ENCODE results near the gene GMIP. TPM values are rescaled to one million over a fixed set of nuclear protein-coding genes. Genes with fewer than 3 reads are reported as not detected.
A peak's percentile ranks its signal among the peaks of the same experiment; 100 is the strongest.
"Not testable (repeated sequence)": the region's sequence is repeated elsewhere in the genome, so short reads cannot be mapped to it uniquely, and the experiment has no call there.

The GMIP gene
- total RNA-seq, 2 experiments from 2014 or later = 128 to 135 TPM

GRCh38 chr19:19668230-19669012 lies 25.0 kb upstream of the GMIP start, which contains the start of gene ZNF101:
Gene ZNF101 (plus strand): TSS chr19:19668839. CDS start chr19:19668964, 125 bp downstream.
- DNase-seq (peak; percentile 94), ATAC-seq (ENCODE audit: low read depth) (peak; percentile 74)
- Mint-ChIP-seq H3K4me1 (peaks cover 20% of the 10 kb centered on the region), H3K27ac (peak within 1 kb of the TSS; percentile 98), H3K36me3 (peaks cover 48% of the 10 kb centered on the region), H3K9me3 (peaks cover 7% of the 10 kb centered on the region), H3K27me3 (no peaks in the 10 kb centered on the region), H3K4me3 (peak within 1 kb of the TSS; percentile 87)
- POLR2A ChIA-PET = interaction anchor here (0.6 to 4.2 kb wide), 29 partner anchors 11 to 1352 kb away, joined by 3 to 50 read pairs (median 5); partner anchors contain the start of genes GMIP, NDUFA13, PBX4 and TSSK6

DNA sequence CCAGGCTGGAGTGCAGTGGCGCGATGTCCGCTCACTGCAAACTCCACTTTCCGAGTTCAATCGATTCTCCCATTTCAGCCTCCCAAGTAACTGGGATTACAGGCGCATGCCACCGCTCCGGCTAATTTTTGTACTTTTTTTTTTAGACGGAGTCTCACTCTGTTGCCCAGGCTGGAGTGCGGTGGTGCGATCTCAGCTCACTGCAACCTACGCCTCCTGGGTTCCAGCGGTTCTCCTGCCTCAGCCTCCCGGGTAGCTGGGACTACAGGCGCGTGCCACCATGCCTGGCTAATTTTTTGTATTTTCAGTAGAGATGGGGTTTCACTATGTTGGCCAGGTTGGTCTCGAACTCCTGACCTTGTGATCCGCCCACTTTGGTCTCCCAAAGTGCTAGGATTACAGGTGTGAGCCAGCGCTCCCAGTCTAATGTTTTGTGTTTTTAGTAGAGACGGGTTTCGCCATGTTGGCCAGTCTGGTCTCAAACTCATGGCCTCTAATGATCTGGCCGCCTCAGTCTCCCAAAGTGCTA lies 22.0 kb upstream of the GMIP start:
- peak overlapping the region; percentile 19 for H3K4me3 Mint-ChIP-seq
- ATAC-seq (ENCODE audit: low read depth); H3K27me3 Mint-ChIP-seq; H3K9me3 Mint-ChIP-seq; DNase-seq; POLR2A ChIA-PET; H3K27ac Mint-ChIP-seq: not testable (repeated sequence)
- peaks cover 32% of the 10 kb centered on the region for H3K4me1 Mint-ChIP-seq
- peaks cover 39% of the 10 kb centered on the region for H3K36me3 Mint-ChIP-seq

DNA sequence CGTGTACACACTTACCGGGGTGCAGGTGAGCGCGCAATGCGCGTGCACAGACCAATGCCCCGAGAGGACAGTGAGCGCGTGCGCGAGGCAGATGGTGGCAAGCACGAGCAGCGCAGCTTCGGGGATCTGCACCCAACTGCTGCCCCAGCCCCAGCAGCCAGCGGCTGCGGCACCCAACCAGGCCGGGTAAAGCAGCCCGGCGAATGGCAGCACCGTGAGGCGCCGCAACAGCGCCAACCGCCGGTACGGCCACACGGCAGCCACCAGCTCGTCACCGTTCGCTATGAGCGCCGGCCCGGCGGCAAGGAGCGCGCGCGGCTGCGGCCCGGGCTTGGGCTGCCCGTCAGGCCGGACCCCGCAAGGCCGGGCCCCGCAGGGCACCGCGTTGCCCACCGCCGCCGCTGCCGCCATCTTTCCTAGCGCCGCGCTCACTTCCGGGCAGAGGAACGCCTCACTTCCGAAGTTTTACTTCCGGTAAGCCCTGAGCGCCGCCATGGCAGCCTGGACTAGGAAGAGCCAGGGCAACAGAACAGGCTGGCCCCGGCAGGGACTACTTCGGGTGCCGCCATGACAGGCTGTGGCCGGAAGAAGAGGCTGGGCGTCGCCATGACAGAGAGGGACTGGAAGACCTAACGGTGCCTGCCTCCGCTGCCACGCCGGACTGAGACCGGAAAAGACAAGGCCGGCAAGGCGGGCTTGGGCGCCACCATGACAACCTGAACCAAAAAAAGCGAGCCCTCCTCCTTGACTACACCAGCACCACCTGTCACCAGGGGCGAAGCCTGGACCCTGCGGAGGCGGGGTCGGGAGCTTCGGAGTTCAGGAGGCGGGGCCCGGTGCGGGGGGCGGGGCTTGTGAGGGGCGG lies 20.0 kb upstream of the GMIP start, which contains the start of gene ATP13A1:
TSS of gene ATP13A1 (minus strand) at position 421 of the 865 bp plus-strand sequence. CDS start at position 411, 10 bp downstream.
- peaks cover 32% of the 10 kb centered on the region for H3K36me3 Mint-ChIP-seq
- H3K4me3 Mint-ChIP-seq = peak within 1 kb of the TSS; percentile 93
- peak within 1 kb of the TSS; percentile 98 for H3K27ac Mint-ChIP-seq
- ATAC-seq (ENCODE audit: low read depth) (peak; percentile 79), DNase-seq (peak; percentile 92)
- POLR2A ChIA-PET = interaction anchor here (0.5 to 3.0 kb wide), 22 partner anchors 10 to 901 kb away, joined by 3 to 17 read pairs (median 4); partner anchors contain the start of genes LPAR2, NDUFA13, PBX4 and ZNF14
- H3K9me3 Mint-ChIP-seq = no peaks in the 10 kb centered on the region
- H3K27me3 Mint-ChIP-seq = no peaks in the 10 kb centered on the region
- peaks cover 26% of the 10 kb centered on the region for H3K4me1 Mint-ChIP-seq

- DNase-seq (no peak), ATAC-seq (ENCODE audit: low read depth) (no peak)
- POLR2A ChIA-PET = interaction anchor here (1.0 to 3.0 kb wide), 14 partner anchors 10 to 504 kb away, joined by 3 to 17 read pairs (median 6); partner anchors contain the start of genes LPAR2, NDUFA13, PBX4 and ZNF14
- Mint-ChIP-seq H3K4me1 (peaks cover 21% of the 10 kb centered on the region), H3K9me3 (no peaks in the 10 kb centered on the region), H3K4me3 (peak overlapping the region; percentile 93), H3K27me3 (no peaks in the 10 kb centered on the region), H3K27ac (peak overlapping the region; percentile 93), H3K36me3 (peaks cover 36% of the 10 kb centered on the region)
Observed at GRCh38 chr19:19662871-19663255, 19.4 kb upstream of the GMIP start.

DNA sequence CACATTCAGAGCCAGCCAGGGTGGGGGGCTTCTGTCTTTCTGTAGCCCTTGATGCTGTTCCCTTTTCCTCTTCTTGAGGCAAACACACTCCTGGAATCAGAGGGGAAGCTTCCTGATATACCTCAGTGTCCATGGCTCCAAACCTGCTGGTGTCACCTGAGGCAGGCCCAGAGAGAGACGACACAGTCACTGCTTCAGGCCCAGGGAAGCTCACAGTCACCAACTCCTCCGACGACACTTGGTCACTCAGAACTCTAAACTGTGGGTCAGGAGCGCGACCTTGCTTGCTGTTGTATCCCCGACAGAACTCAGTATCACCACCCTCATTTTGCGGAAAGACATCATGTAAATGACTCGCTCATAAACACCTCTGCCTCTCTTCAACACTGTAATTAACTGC lies 18.9 kb upstream of the GMIP start:
- ATAC-seq (ENCODE audit: low read depth) (no peak), DNase-seq (no peak)
- peaks cover 18% of the 10 kb centered on the region for H3K4me1 Mint-ChIP-seq
- H3K27me3 Mint-ChIP-seq = no peaks in the 10 kb centered on the region
- POLR2A ChIA-PET = interaction anchor here (1.1 to 3.0 kb wide), 14 partner anchors 9 to 505 kb away, joined by 3 to 17 read pairs (median 7); partner anchors contain the start of genes LPAR2, NDUFA13, ZNF14 and ZNF486
- H3K4me3 Mint-ChIP-seq = peak overlapping the region; percentile 93
- no peaks in the 10 kb centered on the region for H3K9me3 Mint-ChIP-seq
- H3K27ac Mint-ChIP-seq = peak overlapping the region; percentile 93
- H3K36me3 Mint-ChIP-seq = peaks cover 36% of the 10 kb centered on the region

DNA sequence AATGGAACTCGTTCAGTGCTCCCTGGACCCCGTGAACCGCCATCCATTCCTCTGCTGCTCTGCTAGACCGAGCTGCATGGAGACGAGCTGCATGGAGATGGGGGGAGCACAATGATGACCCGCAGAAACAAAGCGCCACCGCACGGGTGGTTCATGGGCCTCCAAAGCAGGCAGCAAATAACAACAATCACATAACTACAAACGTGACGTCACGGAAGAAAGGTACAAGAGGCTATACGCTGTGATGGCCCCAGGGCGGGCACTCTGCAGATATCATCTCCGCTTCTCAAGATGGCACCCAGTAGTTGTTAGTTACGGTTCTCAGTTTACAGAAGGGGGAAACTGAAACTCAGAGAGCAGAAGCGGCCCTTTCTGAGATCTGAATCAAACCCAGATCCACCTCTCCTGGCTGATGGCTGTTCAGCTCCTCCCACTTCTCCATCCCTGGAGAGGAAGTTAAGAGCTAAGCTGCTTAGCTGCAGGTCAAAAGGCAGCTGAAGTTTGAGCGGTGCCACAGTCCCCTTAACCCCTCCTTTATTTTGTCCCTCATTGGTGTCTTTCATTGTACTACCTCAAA lies 18.3 kb upstream of the GMIP start:
- H3K36me3 Mint-ChIP-seq = peaks cover 35% of the 10 kb centered on the region
- peak; percentile 1 for ATAC-seq (ENCODE audit: low read depth)

DNA sequence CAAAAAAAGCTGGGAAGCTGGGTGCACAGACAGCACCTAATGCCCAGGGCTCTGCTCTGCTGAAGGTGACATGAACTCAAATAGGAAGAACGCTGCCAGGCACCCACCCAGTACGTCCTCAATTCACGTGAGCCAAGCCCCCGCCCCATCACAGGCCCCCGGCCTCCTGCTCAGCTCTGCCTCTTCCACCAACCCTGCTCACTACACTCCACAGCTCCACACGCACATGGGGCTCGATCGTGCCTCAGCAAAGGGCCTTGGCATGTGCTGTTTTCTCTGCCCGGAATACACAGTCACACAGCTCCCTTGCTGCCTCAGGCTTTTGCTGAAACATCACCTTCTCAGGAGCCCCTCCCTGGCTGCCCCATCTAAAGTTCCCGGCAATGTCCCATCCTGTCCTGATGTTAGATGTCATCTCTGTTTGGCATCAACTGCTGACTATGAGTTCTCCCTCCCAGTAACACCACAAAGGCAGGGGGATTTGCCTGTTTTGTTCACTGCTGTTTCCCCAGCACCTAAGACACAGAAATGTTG lies 17.8 kb upstream of the GMIP start:
- Mint-ChIP-seq H3K27ac (peak overlapping the region; percentile 93), H3K27me3 (no peaks in the 10 kb centered on the region), H3K36me3 (peaks cover 34% of the 10 kb centered on the region), H3K4me3 (peak overlapping the region; percentile 93), H3K4me1 (peaks cover 18% of the 10 kb centered on the region), H3K9me3 (no peaks in the 10 kb centered on the region)
- POLR2A ChIA-PET = interaction anchor here (0.6 to 3.0 kb wide), 11 partner anchors 8 to 333 kb away, joined by 3 to 17 read pairs (median 7); partner anchors contain the start of genes TSSK6, ZNF506 and ZNF93
- DNase-seq (no peak), ATAC-seq (ENCODE audit: low read depth) (no peak)

More for the DNA sequence above, 18.3 kb upstream of the GMIP start:
- Mint-ChIP-seq H3K4me3 (peak overlapping the region; percentile 93), H3K27ac (peak overlapping the region; percentile 93), H3K4me1 (peaks cover 18% of the 10 kb centered on the region), H3K27me3 (no peaks in the 10 kb centered on the region), H3K9me3 (no peaks in the 10 kb centered on the region)
- no peak for DNase-seq
- POLR2A ChIA-PET = interaction anchor here (0.6 to 3.0 kb wide), 11 partner anchors 9 to 505 kb away, joined by 3 to 17 read pairs (median 7); partner anchors contain the start of genes ZNF14, ZNF486, ZNF506 and ZNF93

DNA sequence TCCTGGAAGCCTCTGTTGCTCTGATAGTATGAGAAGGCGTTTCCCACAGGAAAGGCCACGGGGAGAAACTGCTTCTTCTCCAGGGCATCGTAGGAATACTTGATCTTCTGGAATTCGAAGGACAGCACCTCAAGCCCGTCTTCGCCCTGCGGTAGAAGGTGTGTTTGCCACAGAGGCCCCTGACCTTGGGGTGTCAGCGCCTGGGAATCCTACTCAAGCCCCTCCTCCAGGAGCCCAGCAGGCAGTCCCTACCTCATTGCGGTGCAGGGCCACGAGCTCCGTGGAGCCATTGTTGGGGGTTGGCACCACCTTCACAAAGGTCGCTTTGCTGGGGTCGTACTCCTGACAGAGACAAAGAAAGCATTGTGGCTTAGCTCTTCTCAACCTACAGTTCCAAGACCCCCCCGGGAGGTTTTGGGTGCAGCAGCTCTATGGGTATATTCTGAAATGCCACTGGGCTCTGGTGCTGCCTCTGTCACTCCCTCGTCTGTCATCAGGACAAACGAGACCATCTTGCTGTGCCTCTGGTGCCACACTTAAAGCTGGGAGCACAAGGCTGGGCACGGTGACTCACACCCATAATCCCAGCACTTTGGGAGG lies 16.3 kb upstream of the GMIP start:
- ATAC-seq (ENCODE audit: low read depth) = no peak
- POLR2A ChIA-PET = interaction anchor here (0.5 to 1.3 kb wide), 2 partner anchors 16 to 108 kb away, joined by 3 read pairs; partner anchors contain the start of gene GMIP
- peaks cover 37% of the 10 kb centered on the region for H3K36me3 Mint-ChIP-seq

GRCh38 chr19:19657397-19657783 lies 13.9 kb upstream of the GMIP start:
- H3K27me3 Mint-ChIP-seq = no peaks in the 10 kb centered on the region
- no peak overlapping the region for H3K27ac Mint-ChIP-seq
- POLR2A ChIA-PET = interaction anchor here (0.7 kb wide), 1 partner anchor 12 kb away, joined by 3 read pairs; no protein-coding TSS in a partner anchor
- no peak for ATAC-seq (ENCODE audit: low read depth)
- peaks cover 40% of the 10 kb centered on the region for H3K36me3 Mint-ChIP-seq
- H3K9me3 Mint-ChIP-seq = no peaks in the 10 kb centered on the region
- H3K4me3 Mint-ChIP-seq = no peak overlapping the region
- peaks cover 13% of the 10 kb centered on the region for H3K4me1 Mint-ChIP-seq
- no peak for DNase-seq

More for the DNA sequence above, 16.3 kb upstream of the GMIP start:
- H3K27me3 Mint-ChIP-seq = no peaks in the 10 kb centered on the region
- H3K4me1 Mint-ChIP-seq = peaks cover 18% of the 10 kb centered on the region
- H3K9me3 Mint-ChIP-seq = no peaks in the 10 kb centered on the region
- DNase-seq = no peak
- H3K27ac Mint-ChIP-seq = peak overlapping the region; percentile 38
- no peak overlapping the region for H3K4me3 Mint-ChIP-seq

- no peaks in the 10 kb centered on the region for H3K9me3 Mint-ChIP-seq
- no peak overlapping the region for H3K27ac Mint-ChIP-seq
- no peak overlapping the region for H3K4me3 Mint-ChIP-seq
- DNase-seq = no peak
- ATAC-seq (ENCODE audit: low read depth) = no peak
- POLR2A ChIA-PET = interaction anchor here (0.7 kb wide), 1 partner anchor 12 kb away, joined by 3 read pairs; no protein-coding TSS in a partner anchor
- H3K4me1 Mint-ChIP-seq = peaks cover 6% of the 10 kb centered on the region
- no peaks in the 10 kb centered on the region for H3K27me3 Mint-ChIP-seq
- peaks cover 34% of the 10 kb centered on the region for H3K36me3 Mint-ChIP-seq
Observed at GRCh38 chr19:19656451-19657396, 13.3 kb upstream of the GMIP start.

Measured in activated naive CD8-positive, alpha-beta T cell treated with anti-CD3 and anti-CD28 coated beads, Interleukin-2, amount 10 ng/mL, durations not matched to agents 7 days and 5 days (primary cell).